DND-41 (cell line): Measurements from ENCODE around the gene MOCOS.

Experiments
- ATAC-seq: fragments of 200-7000 bp; cut with Tn5 transposase; 3 replicates; pipeline ENCODE4 v1.9.1; 2021; ENCODE audit warnings: low read depth; ENCODE audit not compliant: insufficient read depth
- DNase-seq: peaks from one replicate; pipeline ENCODE4 v3.0.0-alpha.2; 2020
- H2AFZ ChIP-seq: 2 replicates; pipeline ENCODE4 v1.6.0; 2012; ENCODE audit warnings: low read depth, low read length
- H3K27ac ChIP-seq: 2 replicates; pipeline ENCODE4 v1.5.1; 2012; ENCODE audit warnings: low read length, inconsistent platforms
- H3K27me3 ChIP-seq: fragments of 200-600 bp; sonication (generic); 2 replicates; pipeline ENCODE4 v1.6.0; 2012; ENCODE audit warnings: low read length, mild to moderate bottlenecking, inconsistent platforms; ENCODE audit not compliant: insufficient read depth, poor library complexity
- H3K36me3 ChIP-seq: 2 replicates; pipeline ENCODE4 v1.5.1; 2012; ENCODE audit warnings: low read length, inconsistent platforms; ENCODE audit not compliant: insufficient read depth
- H3K4me1 ChIP-seq: 2 replicates; pipeline ENCODE4 v1.5.1; 2012; ENCODE audit warnings: mild to moderate bottlenecking, low read length; ENCODE audit not compliant: insufficient read depth
- H3K4me2 ChIP-seq: 2 replicates; pipeline ENCODE4 v1.6.0; 2012; ENCODE audit warnings: mild to moderate bottlenecking, moderate library complexity, low read length, inconsistent platforms; ENCODE audit not compliant: insufficient read depth
- H3K4me3 ChIP-seq, 2 experiments: fragments of 200-600 bp in 1 of 2; shearing (Covaris generic) in 1 of 2; 2 replicates each; pipeline ENCODE4 v1.5.1; 2012 to 2016; ENCODE audit warnings: inconsistent platforms in 2 of 2, low read length in 2 of 2, mild to moderate bottlenecking in 2 of 2, low read depth in 1 of 2, moderate library complexity in 1 of 2
- H3K79me2 ChIP-seq: 2 replicates; pipeline ENCODE4 v1.6.0; 2012; ENCODE audit warnings: low read length, inconsistent platforms; ENCODE audit not compliant: insufficient read depth
- H3K9ac ChIP-seq: 2 replicates; pipeline ENCODE4 v1.6.0; 2012; ENCODE audit warnings: low read depth, mild to moderate bottlenecking, inconsistent platforms, low read length, moderate library complexity
- H3K9me3 ChIP-seq: 2 replicates; pipeline ENCODE4 v1.5.1; 2012; ENCODE audit warnings: low read length, moderate library complexity, mild to moderate bottlenecking, inconsistent platforms; ENCODE audit not compliant: insufficient read depth, severe bottlenecking
- H4K20me1 ChIP-seq: 2 replicates; pipeline ENCODE4 v1.6.0; 2012; ENCODE audit warnings: low read length; ENCODE audit not compliant: insufficient read depth
- EZH2 ChIP-seq: IDR thresholded peaks from 3 replicates; pipeline ENCODE4 v1.6.1; 2012; ENCODE audit warnings: borderline replicate concordance, low read depth, mild to moderate bottlenecking, moderate library complexity, low read length, inconsistent platforms; ENCODE audit not compliant: severe bottlenecking
- TF ChIP-seq, protein P1 (sequence below): IDR thresholded peaks from 2 replicates; pipeline ENCODE4 v1.5.1; 2012; ENCODE audit warnings: borderline replicate concordance, low read length, moderate library complexity, mild to moderate bottlenecking; ENCODE audit not compliant: poor library complexity, severe bottlenecking; ENCODE audit errors: extremely low read depth

Gene MOCOS

DNA sequence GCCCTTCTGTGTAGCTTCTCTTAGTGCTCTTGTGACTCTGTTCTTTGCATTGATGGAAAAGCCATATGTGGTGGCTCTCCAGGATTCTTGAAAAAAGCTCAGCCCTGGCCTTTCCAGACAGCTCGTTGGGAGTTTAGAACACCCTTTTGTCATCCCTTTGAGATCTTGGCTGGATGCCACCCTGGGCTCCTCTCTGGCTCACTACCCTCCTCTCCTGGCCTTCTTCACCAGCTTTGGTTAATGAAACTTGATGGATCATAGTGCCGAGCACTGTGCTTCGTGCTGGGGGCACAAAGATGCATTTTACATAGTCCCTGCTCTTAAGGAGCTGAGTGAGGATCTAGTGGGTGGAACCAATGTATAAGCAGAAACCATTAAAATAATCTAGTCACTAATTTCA lies 94.6 kb downstream of the MOCOS start:
- TF ChIP-seq, protein P1, sequence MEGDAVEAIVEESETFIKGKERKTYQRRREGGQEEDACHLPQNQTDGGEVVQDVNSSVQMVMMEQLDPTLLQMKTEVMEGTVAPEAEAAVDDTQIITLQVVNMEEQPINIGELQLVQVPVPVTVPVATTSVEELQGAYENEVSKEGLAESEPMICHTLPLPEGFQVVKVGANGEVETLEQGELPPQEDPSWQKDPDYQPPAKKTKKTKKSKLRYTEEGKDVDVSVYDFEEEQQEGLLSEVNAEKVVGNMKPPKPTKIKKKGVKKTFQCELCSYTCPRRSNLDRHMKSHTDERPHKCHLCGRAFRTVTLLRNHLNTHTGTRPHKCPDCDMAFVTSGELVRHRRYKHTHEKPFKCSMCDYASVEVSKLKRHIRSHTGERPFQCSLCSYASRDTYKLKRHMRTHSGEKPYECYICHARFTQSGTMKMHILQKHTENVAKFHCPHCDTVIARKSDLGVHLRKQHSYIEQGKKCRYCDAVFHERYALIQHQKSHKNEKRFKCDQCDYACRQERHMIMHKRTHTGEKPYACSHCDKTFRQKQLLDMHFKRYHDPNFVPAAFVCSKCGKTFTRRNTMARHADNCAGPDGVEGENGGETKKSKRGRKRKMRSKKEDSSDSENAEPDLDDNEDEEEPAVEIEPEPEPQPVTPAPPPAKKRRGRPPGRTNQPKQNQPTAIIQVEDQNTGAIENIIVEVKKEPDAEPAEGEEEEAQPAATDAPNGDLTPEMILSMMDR: no peak
- TF ChIP-seq EZH2: no peak
- no peaks in the 10 kb centered on the region for H3K4me1 ChIP-seq
- DNase-seq (no peak), ATAC-seq (no peak)
- H3K9me3 ChIP-seq: no peaks in the 10 kb centered on the region
- no peaks in the 10 kb centered on the region for H3K79me2 ChIP-seq
- H3K27me3 ChIP-seq: peaks cover 18% of the 10 kb centered on the region
- H4K20me1 ChIP-seq: no peaks in the 10 kb centered on the region
- no peak overlapping the region for H3K4me2 ChIP-seq
- H3K36me3 ChIP-seq: no peaks in the 10 kb centered on the region
- no peak overlapping the region for H3K4me3 ChIP-seq
- H3K9ac ChIP-seq: no peak overlapping the region
- no peak overlapping the region for H3K27ac ChIP-seq
- no peak overlapping the region for H2AFZ ChIP-seq

- H3K4me2 ChIP-seq: no peak overlapping the region
- no peak overlapping the region for H3K9ac ChIP-seq
- H3K27me3 ChIP-seq: peaks cover 14% of the 10 kb centered on the region
- TF ChIP-seq, protein P1: no peak
- no peak for TF ChIP-seq EZH2
- no peaks in the 10 kb centered on the region for H3K36me3 ChIP-seq
- DNase-seq (no peak), ATAC-seq (no peak)
- H3K79me2 ChIP-seq: no peaks in the 10 kb centered on the region
- no peak overlapping the region for H3K4me3 ChIP-seq
- H3K9me3 ChIP-seq: no peaks in the 10 kb centered on the region
- no peak overlapping the region for H2AFZ ChIP-seq
- H3K27ac ChIP-seq: no peak overlapping the region
- no peaks in the 10 kb centered on the region for H3K4me1 ChIP-seq
- H4K20me1 ChIP-seq: no peaks in the 10 kb centered on the region
These were observed 96.2 kb downstream of the MOCOS start for GRCh38 chr18:36283448-36283847.

DNA sequence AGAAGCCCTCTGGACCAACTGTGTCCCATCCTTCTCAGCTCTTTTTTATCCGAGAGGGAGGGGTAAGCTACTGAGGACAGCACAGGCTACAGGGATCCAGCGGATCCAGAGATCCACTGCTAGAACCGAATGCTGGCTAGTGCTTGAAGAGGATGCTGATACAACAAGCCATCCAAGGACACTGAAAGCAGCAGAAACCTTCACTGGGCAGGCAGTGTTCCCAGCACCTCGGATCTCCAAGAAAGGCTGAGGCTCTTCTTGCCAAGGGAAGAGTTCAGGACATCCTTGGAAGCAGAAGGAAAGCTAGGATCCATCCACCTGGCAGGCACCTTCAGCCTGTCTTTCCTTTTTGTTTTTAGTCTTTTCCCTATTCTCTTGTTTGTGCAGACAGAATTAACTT lies 97.0 kb downstream of the MOCOS start:
- H3K4me2 ChIP-seq: no peak overlapping the region
- H2AFZ ChIP-seq: no peak overlapping the region
- H3K9me3 ChIP-seq: no peaks in the 10 kb centered on the region
- no peaks in the 10 kb centered on the region for H4K20me1 ChIP-seq
- no peaks in the 10 kb centered on the region for H3K4me1 ChIP-seq
- TF ChIP-seq, protein P1: no peak
- TF ChIP-seq EZH2: no peak
- H3K4me3 ChIP-seq: no peak overlapping the region
- H3K27me3 ChIP-seq: peaks cover 8% of the 10 kb centered on the region
- no peak overlapping the region for H3K9ac ChIP-seq
- H3K27ac ChIP-seq: no peak overlapping the region
- no peaks in the 10 kb centered on the region for H3K79me2 ChIP-seq
- ATAC-seq: no peak
- H3K36me3 ChIP-seq: no peaks in the 10 kb centered on the region
- no peak for DNase-seq

DNA sequence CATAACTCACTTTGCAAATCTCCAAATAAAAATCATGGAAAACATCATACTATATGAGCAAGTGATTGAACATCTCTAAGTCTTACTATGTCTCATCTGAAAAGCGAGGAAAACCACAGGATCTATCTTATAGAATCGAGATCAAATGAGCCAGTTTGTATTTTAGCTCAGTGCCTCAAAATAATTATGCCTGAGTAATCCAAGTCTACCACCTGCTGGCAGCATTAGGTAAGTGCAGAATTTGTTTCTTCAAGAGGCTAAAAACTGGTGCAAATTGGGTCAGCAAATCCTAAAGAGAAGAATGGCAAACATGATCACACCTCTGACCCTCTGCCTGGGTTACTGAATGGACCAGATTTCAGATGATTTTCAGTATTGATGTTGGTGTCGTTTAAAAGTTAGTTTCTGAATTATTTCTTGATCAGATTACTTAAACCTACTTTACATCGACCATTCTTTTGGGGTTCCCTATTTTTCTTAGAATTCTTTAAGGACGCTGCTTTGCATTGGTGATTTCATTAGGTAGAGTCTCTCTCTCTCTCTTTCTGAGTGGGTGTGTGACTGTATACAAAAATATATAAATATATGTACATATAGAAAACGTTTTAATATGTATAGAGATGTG lies 97.5 kb downstream of the MOCOS start:
- Histone ChIP-seq H3K4me2 (no peak overlapping the region), H3K27ac (no peak overlapping the region), H3K9ac (no peak overlapping the region), H3K4me1 (no peaks in the 10 kb centered on the region), H3K79me2 (no peaks in the 10 kb centered on the region), H3K4me3 (no peak overlapping the region), H4K20me1 (no peaks in the 10 kb centered on the region), H3K36me3 (no peaks in the 10 kb centered on the region), H3K27me3 (peaks cover 8% of the 10 kb centered on the region), H2AFZ (no peak overlapping the region), H3K9me3 (no peaks in the 10 kb centered on the region)
- peak; percentile 45 for DNase-seq
- TF ChIP-seq, protein P1: peak; percentile 87
- TF ChIP-seq EZH2: no peak
- ATAC-seq: peak; percentile 62; the same call in 1 of the 3 replicates
